Heart left ventricle (tissue), 16 donors: Measurements from ENCODE around the gene SERPINB6. TPM values are rescaled to one million over a fixed set of nuclear protein-coding genes. Genes with fewer than 3 reads are reported as not detected.
"Not testable (repeated sequence)": the region's sequence is repeated elsewhere in the genome, so short reads cannot be mapped to it uniquely, and the experiment has no call there.

Experiments used
- ATAC-seq, 4 donors: fragments of 200-7000 bp; cut with Tn5 transposase; one replicate each; pipeline ENCODE4 v1.9.1; 2020 to 2022; ENCODE audit warnings: moderate library complexity in 4 of 4, mild to moderate bottlenecking in 3 of 4, moderate number of reproducible peaks in 1 of 4
- DNase-seq, 5 donors: peaks; one replicate each; pipeline ENCODE4 v3.0.0-alpha.2; 2020
- H3K27ac ChIP-seq, 12 donors: fragments of 200-600 bp; sonication (generic) in 4 of 12; one replicate each; pipeline versions ENCODE4 v1.5.0 to v1.8.0; 2016 to 2022; ENCODE audit warnings: mild to moderate bottlenecking in 2 of 12
- H3K27me3 ChIP-seq, 9 donors: fragments of 200-600 bp; sonication (generic) in 2 of 9; one replicate each; pipeline versions ENCODE4 v1.5.1 to v1.8.0; 2016 to 2022; ENCODE audit warnings: mild to moderate bottlenecking in 3 of 9
- H3K36me3 ChIP-seq, 9 donors: fragments of 200-600 bp; sonication (generic) in 2 of 9; one replicate each; pipeline versions ENCODE4 v1.5.0 to v1.8.0; 2018 to 2022; ENCODE audit warnings: mild to moderate bottlenecking in 2 of 9
- H3K4me1 ChIP-seq, 12 donors: fragments of 200-600 bp; sonication (generic) in 4 of 12; one replicate each; pipeline versions ENCODE4 v1.5.0 to v1.8.0; 2016 to 2022; ENCODE audit warnings: mild to moderate bottlenecking in 3 of 12
- H3K4me3 ChIP-seq, 12 donors: fragments of 200-600 bp; sonication (generic) in 4 of 12; one replicate each; pipeline versions ENCODE4 v1.5.0 to v1.8.0; 2017 to 2022; ENCODE audit warnings: mild to moderate bottlenecking in 9 of 12, moderate library complexity in 4 of 12
- H3K9me3 ChIP-seq, 12 donors: fragments of 200-600 bp; sonication (generic) in 4 of 12; one replicate each; pipeline versions ENCODE4 v1.5.0 to v1.8.0; 2016 to 2022; ENCODE audit warnings: mild to moderate bottlenecking in 1 of 12
- CTCF ChIP-seq, 12 donors: fragments of 200-600 bp; sonication (generic) in 4 of 12; IDR thresholded peaks; one replicate each; pipeline versions ENCODE4 v1.5.0 to v1.8.0; 2018 to 2022; ENCODE audit warnings: antibody characterized with exemption in 12 of 12, mild to moderate bottlenecking in 5 of 12
- POLR2A ChIP-seq, 2 donors: fragments of 450-650 bp; IDR thresholded peaks; one replicate each; pipeline ENCODE4 v1.6.1; 2017; ENCODE audit warnings: antibody characterized with exemption in 2 of 2, mild to moderate bottlenecking in 2 of 2, moderate library complexity in 2 of 2
- WGBS, 4 donors: extraction: QIAGEN DNeasy Blood & Tissue Kit in 2 of 4; methylation state at CpG; one replicate each; pipeline versions ENCODE4 v1.1.5 to v1.1.7; 2013 to 2018; 5-methylcytosine and 5-hydroxymethylcytosine counted together
- intact Hi-C, 10 donors: fragments of 100-400 bp; cut with DNase I; formaldehyde crosslinking; loops; one replicate each; pipeline versions ENCODE4 v1.11.1 to v1.14.2; 2022
- polyA plus RNA-seq, 2 donors: library from polyadenylated mRNA; stranded (reverse); fragments of 200-250 nt; gene quantifications; one replicate each; pipeline ENCODE4 v1.2.3, GENCODE V29; 2013
- total RNA-seq, 9 donors: library from RNA; depleted of rRNA in 2 of 9; stranded (reverse); fragments of >200 nt in 2 of 9; fragmentation: NEBNext Ultra II Directional in 3 of 9; extraction: Animal tissue kit (Norgen Biotek cat#: 25700) in 3 of 9; gene quantifications; one replicate each; pipeline versions ENCODE4 v1.1.0 to v1.2.4, GENCODE V29; 2016 to 2023
- donor health status: ischemic (EF 13 %, LVEDD 7.1; RV severe dilation, severe dysfunction).
- donor health status: healthy with polysubstance abuse.
- donor health status: DM: no; HTN: yes; CAD: no.
- donor health status: DM: no; HTN: no; CAD: no.
- donor health status: ischemic (EF 25% LVEDD 6.9; RV normal size, moderate dysfunction).
- donor health status: ischemic (EF 25% LVEDD 5.7; RV mildly dilated, moderate dysfunction).
- donor health status: healthy.
- donor health status: DM: yes; HTN: yes; CAD: no.
- donor health status: ischemic (EF 35%, LVEDD 5.7; RV mildly dilated, moderate dysfunction).
- donor health status: nonischemic (EF 11% LVEDD 7.7; RV severe dilation, severe dysfunction).
- donor health status: DM: yes; HTN: yes; CAD: no.
- donor health status: PGD.
- donor health status: ischemic (EF 29% LVEDD 5.4; RV normal size, mild dysfunction).
- donor health status: nonischemic (EF 23%, LVEDD 6.1; RV moderate dilation, normal function).

The SERPINB6 gene
- total and polyA plus RNA-seq, 11 donors, result 146 to 246 (median 186) TPM

DNA sequence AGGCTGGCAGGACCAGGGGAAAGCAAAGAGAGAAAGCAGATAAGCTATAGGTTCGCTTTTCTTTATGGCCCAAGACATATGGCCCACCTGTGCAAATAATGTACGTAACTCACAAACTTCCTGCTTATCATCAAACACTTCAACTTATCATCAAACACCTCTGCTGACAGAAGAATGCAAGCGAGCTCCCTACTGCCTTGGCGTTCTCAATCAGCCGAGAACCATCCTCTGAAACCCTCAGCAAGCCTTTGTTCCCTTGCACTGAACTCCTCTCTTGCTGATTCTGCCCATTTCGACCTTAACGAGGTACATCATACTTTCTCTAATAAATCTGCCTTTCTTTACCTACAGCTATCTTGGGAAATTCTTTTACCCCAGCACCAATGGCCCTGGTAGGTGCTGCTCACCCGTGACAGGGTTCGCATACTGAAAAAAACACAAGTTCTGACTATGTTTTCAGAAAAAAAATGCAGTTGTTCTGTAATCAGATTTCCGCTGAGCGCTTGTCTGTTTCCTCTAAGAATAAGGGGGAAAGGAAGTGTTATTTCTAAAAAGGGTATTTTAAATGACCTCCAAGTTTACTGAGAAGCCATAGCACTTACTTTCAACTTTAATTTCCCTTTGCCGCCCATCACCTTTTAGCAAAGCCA is 28.3 kb downstream of the SERPINB6 start:
- no peak for DNase-seq
- intact Hi-C loops, result no loop called here

GRCh38 chr6:2942116-2942515 is 29.3 kb downstream of the SERPINB6 start:
- H3K4me1 ChIP-seq, result peaks cover 0 to 40% (median 19%) of the 10 kb centered on the region in 12 donors
- DNase-seq, H3K36me3 ChIP-seq, ATAC-seq, H3K27me3 ChIP-seq, intact Hi-C loops, H3K9me3 ChIP-seq, H3K4me3 ChIP-seq: not testable (repeated sequence)
- H3K27ac ChIP-seq, result peak overlapping the region in 5 of 12 donors; percentile 29 to 77 (median 50)
- WGBS, 4 donors, result 97 to 98% (median 97%) methylated on average over 21 of the region's 21 CpGs

More for the DNA sequence above, 28.3 kb downstream of the SERPINB6 start:
- WGBS, 4 donors, result 41 to 48% (median 44%) methylated on average over 12 of the region's 12 CpGs
- no peak for TF ChIP-seq CTCF (IDR thresholded peaks at IDR 0.05)
- no peak for TF ChIP-seq POLR2A (IDR thresholded peaks at IDR 0.05)
- no peaks in the 10 kb centered on the region for H3K9me3 ChIP-seq
- ATAC-seq, result peak in 2 of 4 donors; percentile 16 to 38
- peaks cover 0 to 45% (median 21%) of the 10 kb centered on the region in 12 donors for H3K4me1 ChIP-seq
- H3K4me3 ChIP-seq, result peak overlapping the region in 2 of 12 donors; percentile 19 to 26
- peak overlapping the region; percentile 27 to 77 (median 48) for H3K27ac ChIP-seq
- no peaks in the 10 kb centered on the region for H3K27me3 ChIP-seq
- peaks cover 0 to 12% (median 9%) of the 10 kb centered on the region in 9 donors for H3K36me3 ChIP-seq

GRCh38 chr6:2940851-2941250 is 30.5 kb downstream of the SERPINB6 start:
- H3K9me3 ChIP-seq, result no peaks in the 10 kb centered on the region
- 94 to 97% (median 95%) methylated on average over 3 of the region's 3 CpGs for WGBS, 4 donors
- H3K27me3 ChIP-seq, result no peaks in the 10 kb centered on the region
- peak overlapping the region in 1 of 12 donors; percentile 79 for H3K27ac ChIP-seq
- intact Hi-C loops, result no loop called here
- TF ChIP-seq CTCF (IDR thresholded peaks at IDR 0.05) (no peak), POLR2A (IDR thresholded peaks at IDR 0.05) (no peak)
- DNase-seq (no peak), ATAC-seq (no peak)
- peaks cover 0 to 34% (median 17%) of the 10 kb centered on the region in 12 donors for H3K4me1 ChIP-seq
- peak overlapping the region in 1 of 12 donors; percentile 34 for H3K4me3 ChIP-seq
- H3K36me3 ChIP-seq, result no peaks in the 10 kb centered on the region

DNA sequence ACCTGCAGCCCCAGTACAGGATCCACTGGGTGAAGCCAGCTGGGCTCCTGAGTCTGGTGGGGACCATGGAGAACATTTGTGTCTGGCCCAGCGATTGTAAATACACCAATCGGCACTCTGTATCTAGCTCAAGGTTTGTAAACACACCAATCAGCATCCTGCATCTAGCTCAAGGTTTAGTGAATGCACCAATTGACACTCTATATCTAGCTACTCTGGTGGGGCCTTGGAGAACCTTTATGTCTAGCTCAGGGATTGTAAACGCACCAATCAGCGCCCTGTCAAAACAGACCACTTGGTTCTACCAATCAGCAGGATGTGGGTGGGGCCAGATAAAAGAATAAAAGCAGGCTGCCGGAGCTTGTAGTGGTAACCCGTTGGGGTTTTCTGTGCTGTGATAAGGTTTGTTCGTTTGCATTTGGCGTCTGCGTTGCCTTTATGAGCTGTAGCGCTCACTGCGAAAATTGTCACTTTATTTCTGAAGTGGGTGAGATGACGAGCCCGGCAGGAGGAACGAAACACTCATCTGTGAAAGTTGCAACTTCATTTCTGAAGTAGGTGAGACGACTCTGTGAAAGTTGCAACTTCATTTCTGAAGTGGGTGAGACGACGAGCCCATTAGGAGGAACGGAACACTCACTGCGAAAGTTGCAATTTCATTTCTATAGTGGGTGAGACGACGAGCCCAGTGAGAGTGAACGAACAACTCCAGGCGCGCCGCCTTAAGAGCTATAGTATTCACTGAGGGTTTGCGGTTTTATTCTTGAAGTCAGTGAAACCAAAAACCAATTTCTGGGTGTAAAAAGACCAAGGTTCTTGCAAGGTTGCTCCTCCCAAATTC is 31.1 kb downstream of the SERPINB6 start:
- H3K4me1 ChIP-seq, result peaks cover 0 to 34% (median 17%) of the 10 kb centered on the region in 12 donors
- no peaks in the 10 kb centered on the region for H3K27me3 ChIP-seq
- H3K27ac ChIP-seq, result peak overlapping the region in 9 of 12 donors; percentile 63 to 80 (median 76)
- H3K4me3 ChIP-seq, result peak overlapping the region in 1 of 12 donors; percentile 34
- DNase-seq, result no peak
- no peaks in the 10 kb centered on the region for H3K9me3 ChIP-seq
- no peaks in the 10 kb centered on the region for H3K36me3 ChIP-seq
- WGBS, 4 donors, result 80 to 87% (median 86%) methylated on average over 26 of the region's 26 CpGs
- ATAC-seq, result no peak
- TF ChIP-seq POLR2A (IDR thresholded peaks at IDR 0.05) (no peak), CTCF (IDR thresholded peaks at IDR 0.05) (no peak)
- intact Hi-C loops, result no loop called here
